H9 (cell line): ENCODE measurements around the gene BOD1L1. TPM values are rescaled to one million over a fixed set of nuclear protein-coding genes. Genes with fewer than 3 reads are reported as not detected.

ENCODE experiments used
- DNase-seq: peaks from one replicate; pipeline ENCODE4 v3.0.0-alpha.2; 2017
- H2AFZ ChIP-seq: one replicate; pipeline ENCODE4 v1.6.1; 2013; ENCODE audit warnings: mild to moderate bottlenecking, low read length, control low read depth, moderate library complexity
- H2AK5ac ChIP-seq: 2 replicates; pipeline ENCODE4 v1.6.1; 2013; ENCODE audit warnings: low read length, control low read depth, mixed read lengths; ENCODE audit not compliant: insufficient read length
- H2BK120ac ChIP-seq: one replicate; pipeline ENCODE4 v1.6.1; 2013; ENCODE audit warnings: low read depth, mild to moderate bottlenecking, low read length, control low read depth, inconsistent platforms; ENCODE audit not compliant: poor library complexity, severe bottlenecking
- H2BK12ac ChIP-seq: 2 replicates; pipeline ENCODE4 v1.6.1; 2013; ENCODE audit warnings: low read length, control low read depth, mixed read lengths, low read depth; ENCODE audit not compliant: insufficient read length
- H2BK15ac ChIP-seq: 2 replicates; pipeline ENCODE4 v1.6.1; 2013; ENCODE audit warnings: low read depth, low read length, control low read depth
- H2BK20ac ChIP-seq: one replicate; pipeline ENCODE4 v1.6.1; 2013; ENCODE audit warnings: low read depth, mild to moderate bottlenecking, low read length, control low read depth, inconsistent platforms; ENCODE audit not compliant: poor library complexity, severe bottlenecking
- H2BK5ac ChIP-seq: 2 replicates; pipeline ENCODE4 v1.6.1; 2013; ENCODE audit warnings: low read length, control low read depth, mixed read lengths; ENCODE audit not compliant: insufficient read length
- H3K14ac ChIP-seq: 2 replicates; pipeline ENCODE4 v1.6.1; 2013; ENCODE audit warnings: low read length, control low read depth; ENCODE audit not compliant: insufficient read depth
- H3K18ac ChIP-seq: 2 replicates; pipeline ENCODE4 v1.6.1; 2013; ENCODE audit warnings: low read depth, mild to moderate bottlenecking, mixed read lengths, low read length, control low read depth; ENCODE audit not compliant: insufficient read length
- H3K23ac ChIP-seq: 2 replicates; pipeline ENCODE4 v1.6.1; 2013; ENCODE audit warnings: low read length, control low read depth, mixed read lengths, low read depth; ENCODE audit not compliant: insufficient read length
- H3K23me2 ChIP-seq: 2 replicates; pipeline ENCODE4 v1.6.1; 2013; ENCODE audit warnings: low read depth, mild to moderate bottlenecking, mixed read lengths, low read length, control low read depth; ENCODE audit not compliant: insufficient read length, poor library complexity, severe bottlenecking
- H3K27ac ChIP-seq: 2 replicates; pipeline ENCODE4 v1.5.1; 2013; ENCODE audit warnings: low read length, control low read depth, mixed read lengths, low read depth; ENCODE audit not compliant: insufficient read length
- H3K27me3 ChIP-seq: 2 replicates; pipeline ENCODE4 v1.6.1; 2013; ENCODE audit warnings: low read length, control low read depth, inconsistent platforms; ENCODE audit not compliant: insufficient read depth
- H3K4ac ChIP-seq: 2 replicates; pipeline ENCODE4 v1.6.1; 2013; ENCODE audit warnings: low read depth, mild to moderate bottlenecking, control low read depth, inconsistent platforms, low read length, moderate library complexity
- H3K4me1 ChIP-seq: 2 replicates; pipeline ENCODE4 v1.6.1; 2013; ENCODE audit warnings: low read length, control low read depth, inconsistent platforms; ENCODE audit not compliant: insufficient read depth
- H3K4me2 ChIP-seq: 2 replicates; pipeline ENCODE4 v1.6.1; 2013; ENCODE audit warnings: low read length, control low read depth, mixed read lengths; ENCODE audit not compliant: insufficient read length, insufficient read depth
- H3K56ac ChIP-seq: 2 replicates; pipeline ENCODE4 v1.6.1; 2013; ENCODE audit warnings: low read depth, mild to moderate bottlenecking, mixed read lengths, low read length, control low read depth; ENCODE audit not compliant: insufficient read length
- H3K79me1 ChIP-seq: 2 replicates; pipeline ENCODE4 v1.6.1; 2013; ENCODE audit warnings: low read depth, mild to moderate bottlenecking, moderate library complexity, low read length, control low read depth, inconsistent platforms; ENCODE audit not compliant: insufficient read depth, poor library complexity, severe bottlenecking
- H3K79me2 ChIP-seq: 2 replicates; pipeline ENCODE4 v1.6.1; 2013; ENCODE audit warnings: low read length, control low read depth, inconsistent platforms; ENCODE audit not compliant: insufficient read depth
- H3K9ac ChIP-seq: 2 replicates; pipeline ENCODE4 v1.6.1; 2013; ENCODE audit warnings: low read length, control low read depth, mixed read lengths; ENCODE audit not compliant: insufficient read length; ENCODE audit errors: extremely low read depth
- H3K9me3 ChIP-seq: one replicate; pipeline ENCODE4 v1.6.1; 2013; ENCODE audit warnings: low read depth, low read length, inconsistent platforms; ENCODE audit not compliant: control insufficient read depth
- H3T11ph ChIP-seq: one replicate; pipeline ENCODE4 v1.6.1; 2013; ENCODE audit warnings: mild to moderate bottlenecking, low read length, control low read depth, inconsistent platforms
- H4K20me1 ChIP-seq: one replicate; pipeline ENCODE4 v1.6.1; 2013; ENCODE audit not compliant: control insufficient read depth, insufficient read length, insufficient read depth
- H4K5ac ChIP-seq: 2 replicates; pipeline ENCODE4 v1.6.1; 2013; ENCODE audit warnings: low read depth, mild to moderate bottlenecking, mixed read lengths, low read length, control low read depth; ENCODE audit not compliant: insufficient read length
- H4K8ac ChIP-seq: replicated peaks from 2 replicates; pipeline ENCODE4 v1.6.1; 2013; ENCODE audit warnings: low read length, control low read depth, mixed read lengths, low read depth; ENCODE audit not compliant: insufficient read length
- H4K91ac ChIP-seq: 2 replicates; pipeline ENCODE4 v1.6.1; 2013; ENCODE audit warnings: low read depth, mild to moderate bottlenecking, moderate library complexity, mixed read lengths, low read length, control low read depth; ENCODE audit not compliant: insufficient read length
- H3K27ac Mint-ChIP-seq, 3 experiments: 2 replicates in 2 of 3; 3 replicates in 1 of 3; pipeline ENCODE4 v1.8.0; 2020 to 2021; ENCODE audit warnings: mixed read lengths in 3 of 3, mild to moderate bottlenecking in 1 of 3, moderate library complexity in 1 of 3
- H3K27me3 Mint-ChIP-seq: 2 replicates; pipeline ENCODE4 v1.8.0; 2021; ENCODE audit warnings: low read depth, mild to moderate bottlenecking, moderate library complexity, mixed read lengths
- H3K36me3 Mint-ChIP-seq, 3 experiments: 2 replicates in 2 of 3; 3 replicates in 1 of 3; pipeline ENCODE4 v1.8.0; 2020 to 2021; ENCODE audit warnings: low read depth in 3 of 3, mixed read lengths in 3 of 3; ENCODE audit not compliant: insufficient read depth in 1 of 3
- H3K4me1 Mint-ChIP-seq, 2 experiments: 2 replicates each; pipeline ENCODE4 v1.8.0; 2020; ENCODE audit warnings: mixed read lengths in 2 of 2
- H3K4me3 Mint-ChIP-seq, 2 experiments: 2 replicates in 1 of 2; 3 replicates in 1 of 2; pipeline ENCODE4 v1.8.0; 2020 to 2021; ENCODE audit warnings: mild to moderate bottlenecking in 2 of 2, mixed read lengths in 2 of 2, moderate library complexity in 1 of 2
- H3K9me3 Mint-ChIP-seq, 2 experiments: 2 replicates in 1 of 2; 3 replicates in 1 of 2; pipeline ENCODE4 v1.8.0; 2020; ENCODE audit warnings: mild to moderate bottlenecking in 2 of 2, mixed read lengths in 2 of 2, moderate library complexity in 1 of 2
- CTCF ChIP-seq: fragments of 200-600 bp; sonication (generic); conservative IDR thresholded peaks from 3 replicates; pipeline ENCODE4 v1.8.0; 2021; ENCODE audit warnings: antibody characterized with exemption, mild to moderate bottlenecking
- WGBS: extraction: QIAGEN DNeasy Blood & Tissue Kit; methylation state at CpG from one replicate; pipeline ENCODE4 v1.1.7; 2013; ENCODE audit warnings: missing lambda C conversion rate, low lambda C conversion rate, mixed read lengths; ENCODE audit not compliant: insufficient read length; ENCODE audit errors: extremely low coverage; 5-methylcytosine and 5-hydroxymethylcytosine counted together
- total RNA-seq: library from RNA; stranded (reverse); gene quantifications from 2 replicates; pipeline ENCODE4 v1.2.1, GENCODE V29; 2021

The BOD1L1 gene
- total RNA-seq, 1 experiment from 2014 or later = 37.8 TPM

- no peaks in the 10 kb centered on the region; a peak in 1 of 7 replicates for H3K36me3 Mint-ChIP-seq
- Histone ChIP-seq H4K5ac (no peak overlapping the region), H4K8ac (no peak overlapping the region), H2AK5ac (no peak overlapping the region), H2BK15ac (no peak overlapping the region), H3K27me3 (peaks cover 45% of the 10 kb centered on the region), H3K23me2 (peaks cover 25% of the 10 kb centered on the region), H4K91ac (no peak overlapping the region), H3K4me1 (no peaks in the 10 kb centered on the region), H2BK12ac (no peak overlapping the region), H2BK120ac (no peak overlapping the region), H3K14ac (no peak overlapping the region), H3K18ac (no peak overlapping the region), H2BK20ac (no peak overlapping the region), H3K9ac (no peak overlapping the region), H3K9me3 (no peaks in the 10 kb centered on the region), H3K79me2 (no peaks in the 10 kb centered on the region), H3K23ac (no peak overlapping the region), H3K27ac (no peak overlapping the region), H3K56ac (no peak overlapping the region), H3K4ac (no peak overlapping the region), H3T11ph (no peak overlapping the region), H2AFZ (no peak overlapping the region), H3K79me1 (no peaks in the 10 kb centered on the region), H3K4me2 (peak overlapping the region; percentile 72), H2BK5ac (no peak overlapping the region), H4K20me1 (peaks cover 3% of the 10 kb centered on the region)
- H3K27me3 Mint-ChIP-seq = peaks cover 93% of the 10 kb centered on the region
- H3K27ac Mint-ChIP-seq = peak overlapping the region in 1 of 3 experiments; percentile 27; a peak in 3 of 7 replicates
- whole genome bisulfite sequencing = no CpG with 5 or more reads among the region's 54 CpGs
- peak overlapping the region; percentile 81 to 86 for H3K4me3 Mint-ChIP-seq
- TF ChIP-seq CTCF = no peak
- peaks cover 6 to 13% of the 10 kb centered on the region in 2 experiments for H3K9me3 Mint-ChIP-seq
- peaks cover 29 to 34% of the 10 kb centered on the region in 2 experiments for H3K4me1 Mint-ChIP-seq
- DNase-seq = peak; percentile 80
Observed at GRCh38 chr4:13546941-13547484, 80.5 kb downstream of the BOD1L1 start.
